Astrocyte of the hippocampus (primary cell): ENCODE measurements around the gene RTP5.
A peak's percentile ranks its signal among the peaks of the same experiment; 100 is the strongest.
"Not testable (repeated sequence)": the region's sequence is repeated elsewhere in the genome, so short reads cannot be mapped to it uniquely, and the experiment has no call there.

Experiments
- DNase-seq: peaks from one replicate; pipeline ENCODE4 v3.0.0; 2011; ENCODE audit warnings: low read depth, low spot score

RTP5 gene

DNA sequence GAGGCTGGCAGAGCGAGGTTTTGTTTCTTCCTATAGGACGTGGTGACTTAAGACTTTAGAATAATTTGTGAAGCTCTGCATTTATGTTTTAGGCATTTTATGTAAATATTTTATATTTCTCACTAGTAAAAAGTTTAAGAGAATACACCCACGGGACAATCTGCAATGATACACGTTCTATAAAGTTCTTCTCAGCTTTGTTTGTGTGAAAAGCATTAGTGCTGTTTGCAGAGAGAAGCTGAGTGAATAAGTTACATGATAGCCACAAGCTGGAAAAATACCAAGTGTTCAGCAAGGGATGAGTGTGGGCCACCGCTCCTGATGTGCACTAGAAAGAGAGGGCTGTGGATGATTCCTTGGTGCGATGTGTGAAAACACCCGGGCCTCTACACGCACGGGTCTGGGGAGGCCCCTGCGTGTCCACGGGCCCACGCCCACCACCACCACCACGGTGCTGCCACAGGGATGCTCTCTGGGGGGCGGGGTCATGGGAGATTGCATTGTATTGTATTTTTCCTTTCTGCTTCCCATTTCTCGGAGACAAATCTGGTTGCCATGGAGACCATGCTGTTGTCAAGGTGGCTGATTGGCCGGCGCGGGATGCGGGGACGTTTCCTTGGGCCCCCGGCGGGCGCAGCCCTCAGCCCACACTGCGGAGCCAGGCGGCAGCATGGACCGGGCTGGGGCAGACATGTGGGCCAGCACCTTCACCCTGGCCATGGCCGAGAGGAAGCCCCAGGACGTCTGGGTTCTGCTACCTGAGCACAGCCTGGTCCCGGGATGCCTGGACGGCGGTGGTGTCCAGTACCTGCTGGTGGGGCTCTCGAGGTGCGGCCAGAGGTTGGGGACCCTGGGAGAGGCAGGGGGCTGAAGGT, at the start of gene RTP5:
Gene RTP5 (plus strand): TSS at position 643 of the 875 bp plus-strand sequence. CDS start 28 bp downstream, at position 671.
- DNase-seq = no peak

DNA sequence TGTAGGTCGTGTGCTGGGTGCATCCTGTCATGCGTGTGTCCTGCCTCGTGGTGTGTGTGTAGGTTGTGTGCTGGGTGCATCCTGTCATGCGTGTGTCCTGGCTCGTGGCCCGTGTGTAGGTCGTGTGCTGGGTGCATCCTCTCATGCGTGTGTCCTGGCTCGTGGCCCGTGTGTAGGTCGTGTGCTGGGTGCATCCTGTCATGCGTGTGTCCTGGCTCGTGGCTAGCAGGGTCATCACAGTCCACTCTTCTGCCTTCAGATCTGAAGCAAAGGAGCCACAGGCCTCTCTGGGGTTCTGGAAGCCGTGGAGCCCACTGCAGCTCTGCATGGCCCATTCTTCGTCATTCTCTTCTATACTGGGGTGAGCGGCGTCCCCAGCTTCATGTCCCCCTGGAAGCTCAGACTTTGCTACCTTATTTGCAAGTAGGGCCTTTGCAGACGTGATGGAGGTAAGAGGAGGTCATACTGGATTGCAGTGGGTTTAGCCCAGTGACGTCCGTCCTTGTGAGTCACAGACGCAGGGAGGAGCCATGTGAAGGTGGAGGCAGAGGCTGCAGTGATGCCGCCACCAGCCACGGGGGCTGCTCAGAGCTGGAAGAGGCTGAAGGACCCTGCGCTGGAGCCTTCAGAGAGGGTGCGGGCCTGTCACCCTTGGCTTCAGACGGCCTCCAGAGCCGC, 49.4 kb upstream of the RTP5 start:
- not testable (repeated sequence) for DNase-seq

DNA sequence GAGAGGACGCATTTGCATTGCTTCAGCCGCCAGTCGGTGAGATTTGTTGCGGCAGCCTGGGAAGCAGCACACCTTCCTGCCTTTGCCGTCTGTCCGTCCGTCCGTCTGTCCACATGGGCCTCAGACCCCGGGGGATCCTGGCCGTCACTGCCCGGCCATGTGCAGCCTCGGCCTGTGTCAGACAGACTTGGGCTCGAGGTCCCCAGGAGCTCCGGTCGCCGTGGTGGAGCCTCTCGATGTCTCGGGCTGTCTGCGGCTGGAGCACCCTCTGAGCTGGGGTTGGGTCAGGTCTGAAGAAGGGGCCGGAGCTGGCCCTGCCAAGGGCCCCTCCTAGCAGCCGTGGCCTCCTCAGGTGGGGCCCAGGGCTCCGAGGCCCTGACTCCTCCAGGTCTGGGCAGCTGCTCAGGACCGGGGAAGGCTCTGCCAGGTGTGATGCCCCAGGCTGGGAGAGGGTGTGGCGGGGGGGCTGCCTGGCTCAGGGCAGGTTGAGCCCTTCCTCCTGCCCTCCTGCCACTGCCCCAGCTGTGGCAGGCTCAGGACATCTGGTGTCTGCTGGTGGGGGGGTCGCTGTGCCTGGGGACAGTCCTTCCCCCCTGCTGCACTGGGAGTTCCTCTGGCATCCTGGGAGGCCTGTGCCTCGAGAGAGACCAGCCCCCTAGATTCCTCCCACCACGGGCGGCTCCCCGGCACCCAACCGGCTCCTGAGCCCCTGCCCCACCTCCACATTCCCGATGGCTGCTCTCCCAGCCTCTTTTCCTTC, 48.7 kb upstream of the RTP5 start:
- no peak for DNase-seq

DNA sequence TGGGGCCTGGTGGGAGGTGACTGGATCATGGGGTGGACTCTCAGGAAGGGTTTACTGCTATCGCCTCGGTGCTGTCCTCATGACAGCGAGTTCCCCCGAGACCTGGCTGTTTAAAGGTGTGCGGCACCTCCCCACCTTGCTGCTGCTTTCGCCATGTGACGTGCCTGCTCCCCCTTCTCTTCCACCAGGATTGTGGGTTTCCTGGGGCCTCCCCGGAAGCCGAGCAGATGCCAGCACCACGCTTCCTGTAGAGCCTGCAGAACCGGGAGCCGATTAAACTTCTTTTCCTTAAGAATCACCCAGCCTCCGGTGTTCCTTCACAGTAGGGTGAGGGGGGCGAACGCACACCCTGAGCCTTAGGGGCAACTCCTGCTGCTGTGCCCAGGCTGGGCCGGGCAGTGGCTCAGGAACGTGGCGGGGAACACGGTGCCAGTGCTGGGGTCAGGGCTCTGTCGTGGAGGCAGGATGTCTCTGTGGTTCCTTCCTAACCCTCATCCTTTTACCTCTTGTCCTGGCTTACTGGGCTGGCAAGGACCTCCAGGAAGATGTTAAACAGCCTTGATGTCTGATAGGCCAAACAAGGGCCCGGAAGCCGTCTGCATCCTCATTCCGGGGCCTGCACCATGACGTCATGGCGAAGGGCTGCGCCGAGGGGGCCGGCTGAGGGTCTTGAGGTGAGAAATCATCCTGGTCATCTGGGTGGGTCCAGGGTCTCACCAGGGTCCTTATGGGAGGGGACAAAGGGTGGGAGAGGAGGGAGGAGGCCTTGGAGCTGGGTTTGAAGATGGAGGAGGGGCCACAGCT, 47.9 kb upstream of the RTP5 start:
- DNase-seq = no peak

DNA sequence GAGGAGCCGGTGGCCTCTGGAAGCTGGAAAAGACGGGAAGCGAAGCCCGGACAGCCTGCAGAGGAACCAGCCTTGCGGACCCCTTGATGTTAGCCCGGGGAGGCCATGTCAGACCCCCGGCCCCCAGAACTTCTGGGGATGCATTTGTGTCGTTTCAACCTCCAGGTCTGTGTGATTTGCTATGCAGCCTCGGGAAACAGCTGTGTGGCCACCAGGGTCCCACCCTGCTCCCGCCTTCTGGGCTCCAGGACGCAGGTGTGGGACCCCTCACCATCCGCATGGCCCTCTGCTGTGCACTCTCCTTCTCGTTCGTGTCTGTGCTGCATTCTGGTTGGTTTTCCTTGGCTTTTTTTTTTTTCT, 47.3 kb upstream of the RTP5 start:
- no peak for DNase-seq

DNA sequence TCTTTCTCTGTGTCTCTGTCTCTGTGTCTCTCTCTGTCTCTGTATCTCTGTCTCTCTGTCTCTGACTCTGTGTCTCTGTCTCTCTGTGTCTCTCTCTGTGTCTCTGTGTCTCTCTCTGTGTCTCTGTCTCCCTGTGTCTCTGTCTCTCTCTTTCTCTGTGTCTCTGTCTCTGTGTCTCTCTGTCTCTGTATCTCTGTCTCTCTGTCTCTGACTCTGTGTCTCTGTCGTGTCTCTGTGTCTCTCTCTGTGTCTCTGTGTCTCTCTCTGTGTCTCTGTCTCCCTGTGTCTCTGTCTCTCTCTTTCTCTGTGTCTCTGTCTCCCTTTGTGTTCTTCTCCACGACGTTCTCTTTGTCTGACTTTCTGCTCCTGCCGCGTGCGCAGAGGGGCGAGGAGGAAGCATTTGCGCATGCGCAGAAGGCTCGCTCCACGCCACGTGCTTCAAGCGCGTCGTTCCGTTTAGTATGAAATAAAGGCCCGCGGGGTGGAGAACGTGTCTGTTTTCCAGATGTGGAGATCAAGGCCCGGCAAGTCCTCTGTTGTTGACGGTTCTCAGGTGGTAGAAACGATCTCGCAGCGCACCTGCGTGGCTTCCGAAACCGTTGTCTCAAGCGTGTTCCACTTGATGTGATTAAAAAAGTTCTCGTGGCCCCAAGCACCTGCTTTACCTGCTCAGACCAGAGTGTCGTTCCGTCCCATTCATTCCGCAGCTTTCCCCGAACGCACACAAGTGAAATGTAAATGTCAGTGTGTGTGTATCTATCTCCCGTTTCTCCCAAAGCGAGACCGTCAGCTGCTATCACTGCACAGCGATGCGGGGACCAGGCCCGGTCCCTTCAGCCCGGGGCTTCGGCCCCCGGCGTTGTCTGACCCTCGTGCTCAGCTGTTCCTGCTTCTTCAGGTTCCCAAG, 45.7 kb upstream of the RTP5 start:
- DNase-seq = not testable (repeated sequence)

DNA sequence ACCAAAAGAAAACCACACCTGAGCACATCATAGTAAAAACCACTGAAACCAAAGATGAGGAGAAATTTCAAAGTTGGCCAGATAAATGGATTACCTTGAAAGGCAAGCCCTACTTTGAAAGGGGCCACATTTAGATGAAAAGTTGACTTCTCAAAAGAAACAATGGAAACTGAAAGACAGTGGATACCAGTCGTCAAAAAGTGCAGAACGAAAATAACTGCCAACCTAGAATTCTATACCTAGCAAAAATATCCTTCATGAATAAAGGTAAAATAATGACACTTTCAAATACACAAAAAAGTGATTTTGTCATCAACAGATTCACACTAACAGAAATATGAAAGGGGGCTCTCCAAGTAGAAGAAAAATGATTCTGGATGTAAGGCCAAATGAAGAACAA, 42.1 kb upstream of the RTP5 start:
- DNase-seq = no peak

DNA sequence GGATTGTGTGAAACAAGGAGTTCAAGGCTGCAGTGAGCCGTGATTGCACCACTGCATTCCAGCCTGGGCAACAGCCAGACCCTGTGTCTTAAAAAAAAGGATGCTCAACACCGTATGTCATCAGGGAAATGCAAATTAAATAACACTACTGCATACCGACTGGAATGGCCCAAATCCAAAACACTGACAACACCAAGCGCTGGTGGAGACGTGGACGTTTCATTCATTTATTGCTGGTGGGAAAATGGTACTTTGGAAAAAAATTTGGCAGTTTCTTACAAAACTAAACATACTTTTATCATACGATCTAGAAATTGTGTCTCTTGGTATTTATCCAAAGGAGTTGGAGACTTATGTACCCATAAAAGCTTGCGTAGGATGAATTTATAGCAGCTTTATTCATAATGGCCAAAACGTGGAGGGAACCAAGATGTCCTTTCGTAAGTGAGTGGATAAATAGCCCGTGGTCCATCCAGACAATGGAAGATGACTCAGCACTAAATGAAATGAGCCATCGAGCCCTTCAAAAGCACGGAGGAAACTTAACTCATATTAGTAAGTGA, 36.3 kb upstream of the RTP5 start:
- DNase-seq = peak; percentile 44

DNA sequence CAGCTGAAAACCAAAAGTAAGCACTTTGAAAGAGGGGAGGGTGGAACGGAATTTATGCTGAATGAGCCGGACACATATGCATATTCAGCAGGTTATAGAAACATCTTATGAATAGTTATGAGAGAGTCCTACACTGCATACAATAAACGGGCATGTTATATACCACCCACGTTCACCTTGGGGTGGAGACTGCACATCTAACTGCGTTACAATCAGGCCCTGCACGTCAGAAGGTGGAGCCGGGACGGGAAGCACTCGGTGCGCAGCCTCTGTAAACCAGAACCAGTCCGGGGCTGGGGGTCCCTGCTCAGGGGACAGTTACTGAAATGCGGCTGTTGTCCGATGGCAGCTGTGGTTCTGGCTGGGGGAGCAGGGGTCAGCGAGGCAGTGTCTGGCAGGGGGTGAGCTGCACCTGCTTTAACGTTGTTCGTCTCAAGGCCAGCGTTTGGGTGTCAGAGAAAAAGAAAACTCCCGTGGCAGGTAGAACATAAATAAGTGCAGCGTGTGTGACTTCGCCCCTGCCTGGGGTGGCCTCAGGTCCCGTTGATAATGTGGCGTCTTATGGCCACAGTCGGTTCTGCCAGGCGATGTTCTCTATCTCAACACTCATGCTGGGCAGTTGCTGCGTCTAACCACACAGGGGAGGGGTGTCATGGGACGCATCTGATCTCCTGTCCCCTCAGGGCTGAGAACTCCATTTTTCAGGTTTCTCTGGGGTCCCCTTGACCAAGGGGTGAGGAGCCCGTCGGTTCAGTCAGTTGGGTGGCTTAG, 35.6 kb upstream of the RTP5 start:
- DNase-seq = not testable (repeated sequence)

DNA sequence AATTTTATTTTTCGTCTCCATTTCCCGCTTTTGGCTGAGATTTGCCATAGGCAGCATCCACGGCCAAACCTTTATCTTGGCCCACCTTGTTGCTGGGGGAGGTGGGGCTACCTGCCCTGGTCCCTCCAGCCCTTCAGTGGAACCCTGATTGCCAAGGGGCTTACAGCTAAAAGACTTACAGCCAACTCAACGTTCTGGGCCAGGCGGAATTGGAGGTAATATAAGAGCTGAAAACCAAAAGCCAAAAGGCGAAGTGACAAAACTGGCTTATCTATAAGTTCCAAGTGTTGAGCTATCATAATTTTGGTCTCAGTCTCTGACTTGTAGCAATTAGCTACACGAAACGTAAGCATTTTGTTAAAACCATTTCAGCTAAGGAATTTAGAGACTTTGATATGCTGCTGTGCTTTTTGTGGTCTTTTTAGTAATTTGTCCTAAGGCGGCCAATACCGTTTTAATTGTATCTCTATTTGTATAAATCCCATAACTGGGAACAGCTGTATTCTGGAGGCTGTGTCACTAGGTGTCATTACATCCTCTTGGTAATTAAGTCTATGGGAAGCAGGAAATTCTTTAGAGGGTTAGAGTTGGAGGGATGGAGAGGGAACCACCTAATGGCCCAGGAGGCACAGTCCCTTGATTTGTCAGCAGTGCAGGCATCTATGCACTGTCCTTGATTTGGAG, 34.9 kb upstream of the RTP5 start:
- no peak for DNase-seq

DNA sequence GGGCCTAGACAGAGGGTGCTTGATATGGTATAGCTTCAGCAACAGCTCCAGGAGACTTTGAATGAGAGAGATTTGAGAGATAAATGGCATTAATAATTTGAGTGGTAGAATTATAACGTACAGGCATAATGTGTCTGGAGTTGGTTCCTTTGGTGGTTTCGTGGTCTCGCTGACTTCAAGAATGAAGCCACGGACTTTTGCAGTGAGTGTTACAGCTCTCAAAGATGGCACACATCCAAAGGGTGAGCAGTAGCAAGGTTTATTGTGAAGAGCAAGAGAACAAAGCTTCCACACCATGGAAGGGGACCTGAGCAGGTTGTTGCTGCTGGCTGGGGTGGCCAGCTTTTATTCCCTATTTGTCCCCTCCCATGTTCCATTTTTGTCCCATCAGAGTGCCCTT, 33.9 kb upstream of the RTP5 start:
- peak; percentile 40 for DNase-seq

DNA sequence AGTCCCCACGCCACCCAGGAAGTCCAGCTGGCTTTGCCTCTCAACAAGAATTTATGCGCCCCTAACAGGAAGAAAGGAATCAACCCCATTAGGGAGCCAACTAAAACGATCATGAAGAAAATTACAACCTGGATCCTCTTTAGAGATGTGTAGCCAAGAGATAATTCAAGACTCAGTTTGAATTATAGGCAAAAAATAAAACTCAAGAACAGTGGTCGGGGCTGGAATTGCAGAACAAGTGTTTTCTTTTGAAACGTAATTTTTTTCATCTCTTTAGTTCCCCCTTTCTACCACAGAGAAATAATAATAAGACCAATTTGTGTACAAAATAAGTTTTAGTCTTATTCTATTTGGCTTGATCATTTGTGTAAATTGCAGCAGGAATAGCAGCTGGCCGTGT, 33.2 kb upstream of the RTP5 start:
- DNase-seq = no peak

DNA sequence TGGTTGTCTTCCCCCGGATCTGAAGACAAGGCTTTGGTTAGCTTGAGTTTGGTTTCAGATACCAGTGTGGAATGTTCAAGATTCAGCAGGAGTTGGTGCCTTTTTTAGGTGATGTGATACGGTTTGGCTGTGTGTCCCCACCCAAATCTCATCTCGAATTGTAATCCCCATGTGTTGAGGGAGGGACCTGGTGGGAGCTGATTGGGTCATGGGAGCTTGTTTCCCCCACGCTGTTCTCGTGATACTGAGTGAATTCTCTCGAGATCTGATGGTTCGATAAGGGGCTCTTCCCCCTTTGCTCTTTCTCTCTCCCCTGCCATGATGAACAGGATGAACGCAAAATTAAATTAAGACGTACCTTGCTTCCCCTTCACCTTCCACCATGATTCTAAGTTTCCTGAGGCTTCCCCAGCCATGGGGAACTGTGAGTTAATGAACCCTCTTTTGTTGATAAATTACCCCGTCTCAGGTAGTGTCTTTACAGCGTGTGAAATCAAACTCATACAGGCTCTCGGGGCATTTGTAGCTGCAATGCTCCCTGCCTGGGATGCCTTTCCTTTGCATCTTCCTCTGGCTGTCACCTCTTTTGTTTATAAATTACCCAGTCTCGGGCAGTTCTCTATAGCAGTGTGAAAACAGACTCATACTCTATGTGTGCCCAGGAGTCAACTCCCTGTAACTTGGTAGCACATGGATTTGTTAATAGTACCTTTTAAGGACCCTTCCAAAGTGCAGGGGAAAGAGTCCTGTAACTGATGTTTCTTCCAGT, 32.1 kb upstream of the RTP5 start:
- no peak for DNase-seq

DNA sequence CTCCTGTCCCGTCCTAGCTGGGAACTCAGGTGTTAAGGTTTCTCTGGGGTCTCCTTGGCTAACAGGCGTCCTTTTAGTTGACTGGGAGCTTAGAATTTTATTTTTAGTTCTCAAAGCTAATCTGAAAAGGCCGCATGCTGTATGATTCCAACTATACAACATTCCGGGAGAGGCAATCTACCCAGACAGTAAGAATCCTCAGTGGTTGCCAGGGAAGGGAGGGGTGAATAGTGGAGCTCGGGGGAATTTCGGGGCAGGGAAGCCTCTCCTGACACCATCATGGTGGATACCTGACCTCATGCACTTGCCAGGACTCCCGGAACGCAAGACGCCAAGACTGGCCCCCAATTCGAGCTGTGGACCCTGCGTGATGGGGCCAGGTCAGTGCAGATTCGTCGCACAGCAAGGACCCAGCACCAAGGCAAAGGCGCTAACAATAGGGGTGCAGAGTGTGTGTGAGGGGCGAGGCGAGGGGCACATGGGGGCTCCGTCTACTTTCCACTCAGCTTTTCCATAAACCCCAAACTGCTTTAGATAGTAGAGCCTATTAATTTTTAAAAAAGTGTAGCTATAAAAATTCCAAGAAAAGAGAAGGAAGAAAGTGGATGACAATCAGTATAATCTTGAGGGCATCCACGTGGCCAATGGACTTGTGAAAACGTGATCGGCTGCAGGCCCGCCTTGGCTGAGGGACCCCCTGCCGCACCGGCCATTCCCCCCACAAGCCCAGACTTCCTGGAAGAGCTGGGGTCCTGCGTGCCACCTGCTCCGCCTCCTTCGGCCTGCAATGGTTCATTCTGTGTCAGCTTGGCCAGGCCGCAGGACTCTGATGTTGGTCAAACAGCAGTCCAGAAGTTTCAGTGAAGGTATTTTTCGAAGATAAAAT, 28.1 kb upstream of the RTP5 start:
- DNase-seq = no peak

DNA sequence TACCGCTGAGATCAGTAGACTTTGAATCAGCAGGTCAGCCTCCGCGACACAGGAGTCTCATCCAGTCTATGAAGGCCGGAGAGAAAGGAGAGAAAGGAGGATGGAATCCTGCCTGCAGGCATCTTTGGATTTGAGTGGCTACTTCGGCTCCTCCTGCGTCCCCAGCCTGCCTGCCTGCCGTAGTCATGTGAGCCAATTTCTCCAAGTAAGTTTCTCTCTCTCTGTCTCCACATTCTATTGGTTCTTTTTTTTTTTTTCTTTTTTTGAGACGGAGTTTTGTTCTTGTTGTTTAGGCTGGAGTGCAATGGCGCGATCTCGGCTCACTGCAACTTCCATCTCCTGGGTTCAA, 27.5 kb upstream of the RTP5 start:
- DNase-seq = no peak

DNA sequence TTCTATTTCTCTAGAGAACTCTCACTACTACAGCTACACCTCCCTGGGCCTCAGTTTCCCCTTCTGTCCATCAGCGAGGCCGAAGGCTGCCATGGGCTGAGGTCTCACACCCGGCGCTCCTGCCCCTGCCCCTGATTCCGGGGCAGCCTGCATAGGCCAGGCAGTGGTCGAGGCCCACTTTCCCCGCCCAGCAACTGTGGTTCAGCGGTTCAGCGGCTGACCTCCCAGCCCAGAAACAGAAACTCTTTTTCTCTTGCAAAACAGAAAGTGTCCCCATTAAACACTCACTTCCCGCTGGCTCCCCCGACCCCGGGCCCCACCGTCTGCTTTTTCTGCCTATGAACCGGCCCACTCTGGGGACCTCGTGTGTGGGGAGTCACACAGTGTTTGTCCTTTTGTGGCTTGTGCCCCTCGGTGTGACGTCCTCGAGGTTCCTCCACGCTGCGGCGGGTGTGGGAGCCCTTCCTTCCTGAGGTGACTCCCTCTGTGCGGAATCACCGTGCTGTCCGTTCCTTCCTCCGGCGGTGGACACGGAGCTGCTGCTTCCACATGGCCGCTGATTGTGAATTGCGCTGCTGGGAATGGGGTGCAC, 26.8 kb upstream of the RTP5 start:
- DNase-seq = no peak
